OCI-LY7 (cell line): ENCODE results near the gene BLVRB. TPM values are rescaled to one million over a fixed set of nuclear protein-coding genes. Genes with fewer than 3 reads are reported as not detected.

Source experiments
- BruUV-seq: library from RNA; stranded (reverse); fragments of 400-500 nt; replicated peaks from 2 replicates; lab custom pipeline; 2021; lab: Mats Ljungman, UMichigan
- CTCF ChIA-PET: fragments of 300-600 bp; sonication (Branson Sonifier 250); formaldehyde crosslinking; loops from one replicate; lab custom pipeline; 2022; ENCODE audit warnings: antibody characterized with exemption; ENCODE audit not compliant: unreplicated experiment; lab: Charles Lee
- POLR2A ChIA-PET: fragments of 300-600 bp; sonication (Branson Sonifier 250); formaldehyde crosslinking; loops from one replicate; lab custom pipeline; 2022; ENCODE audit warnings: antibody characterized with exemption; lab: Charles Lee
- DNase-seq: peaks from one replicate; pipeline ENCODE4 v3.0.0-alpha.2; 2015; ENCODE audit warnings: low spot score
- H2AFZ ChIP-seq: fragments of 200-600 bp; sonication (generic), shearing (Covaris generic); 2 replicates; pipeline ENCODE4 v1.6.1; 2014; ENCODE audit warnings: mild to moderate bottlenecking, antibody characterized with exemption, low read length, moderate library complexity
- H3K27ac ChIP-seq: fragments of 200-600 bp; sonication (generic); 2 replicates; pipeline ENCODE4 v1.5.1; 2014; ENCODE audit warnings: mixed run types, low read depth, mild to moderate bottlenecking, moderate library complexity, low read length, inconsistent platforms; ENCODE audit not compliant: poor library complexity, severe bottlenecking
- H3K36me3 ChIP-seq: fragments of 200-600 bp; sonication (generic); 2 replicates; pipeline ENCODE4 v1.6.1; 2014; ENCODE audit warnings: mild to moderate bottlenecking, antibody characterized with exemption, low read length, moderate library complexity, mixed read lengths; ENCODE audit not compliant: insufficient read depth
- H3K4me1 ChIP-seq: fragments of 200-600 bp; sonication (generic); 2 replicates; pipeline ENCODE4 v1.5.1; 2014; ENCODE audit warnings: mild to moderate bottlenecking, low read length; ENCODE audit not compliant: insufficient read depth, poor library complexity, severe bottlenecking
- H3K4me2 ChIP-seq: fragments of 200-600 bp; sonication (generic); 2 replicates; pipeline ENCODE4 v1.6.1; 2014; ENCODE audit warnings: mild to moderate bottlenecking, low read length
- H3K4me3 ChIP-seq: fragments of 200-600 bp; sonication (generic); 2 replicates; pipeline ENCODE4 v1.5.1; 2014; ENCODE audit warnings: mild to moderate bottlenecking, low read depth, low read length; ENCODE audit not compliant: poor library complexity, severe bottlenecking
- H3K79me2 ChIP-seq: fragments of 200-600 bp; sonication (generic); 2 replicates; pipeline ENCODE4 v1.6.1; 2016; ENCODE audit warnings: low read depth, mild to moderate bottlenecking, low read length, moderate library complexity, mixed read lengths; ENCODE audit not compliant: insufficient read depth
- H3K9me2 ChIP-seq: fragments of 200-600 bp; sonication (generic); 2 replicates; pipeline ENCODE4 v1.6.1; 2016; ENCODE audit warnings: mild to moderate bottlenecking, low read length, mixed read lengths; ENCODE audit not compliant: insufficient read depth
- H3K9me3 ChIP-seq: fragments of 200-600 bp; sonication (generic); 2 replicates; pipeline ENCODE4 v1.6.1; 2014; ENCODE audit warnings: mild to moderate bottlenecking, mixed run types, low read length, mixed read lengths
- H4K20me1 ChIP-seq: fragments of 200-600 bp; sonication (generic); 2 replicates; pipeline ENCODE4 v1.6.1; 2014; ENCODE audit warnings: mild to moderate bottlenecking, antibody characterized with exemption, low read length, moderate library complexity, mixed read lengths; ENCODE audit not compliant: insufficient read depth
- CTCF ChIP-seq: fragments of 200-600 bp; sonication (generic); conservative IDR thresholded peaks from 2 replicates; pipeline ENCODE4 v1.5.1; 2014; ENCODE audit warnings: mild to moderate bottlenecking, antibody characterized with exemption, low read length, moderate library complexity, mixed read lengths
- EZH2phosphoT487 ChIP-seq: fragments of 200-600 bp; sonication (generic); IDR thresholded peaks from 2 replicates; pipeline ENCODE4 v1.6.1; 2018; ENCODE audit warnings: low read depth, borderline replicate concordance, mild to moderate bottlenecking, mixed run types, antibody characterized with exemption, low read length, moderate library complexity, mixed read lengths
- intact Hi-C: fragments of 100-400 bp; cut with micrococcal nuclease; formaldehyde crosslinking; loops from one replicate; pipeline ENCODE4 v1.10.0; 2022; ENCODE audit not compliant: unreplicated experiment
- total RNA-seq, 2 experiments: library from RNA; depleted of rRNA in 1 of 2; stranded (reverse); fragments of >200 nt in 1 of 2; shearing (Covaris generic) in 1 of 2; gene quantifications; 2 replicates each; pipeline ENCODE4 v1.2.3, GENCODE V29; 2014 to 2022

Gene BLVRB
- total RNA-seq, 2 experiments from 2014 or later, result 45.0 to 48.5 TPM

DNA sequence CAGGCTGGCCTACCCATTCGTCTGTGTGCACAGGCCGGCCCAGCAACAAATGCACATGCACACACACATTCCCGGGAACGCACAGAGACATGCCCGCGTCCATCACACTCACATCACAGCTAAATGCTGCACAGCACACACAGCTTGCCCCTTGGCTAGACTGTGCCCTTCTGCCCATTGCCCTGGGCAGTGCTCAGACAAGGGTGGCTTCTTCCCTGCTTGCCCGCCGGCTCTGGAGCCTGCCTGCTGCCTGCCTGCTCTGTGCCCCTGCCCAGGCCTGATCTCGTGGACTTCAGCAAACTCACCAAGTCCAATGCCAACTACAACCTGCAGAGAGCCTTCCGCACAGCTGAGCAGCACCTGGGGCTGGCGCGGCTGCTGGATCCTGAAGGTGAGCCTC lies 31.7 kb upstream of the BLVRB start:
- H3K27ac ChIP-seq, result no peak overlapping the region
- TF ChIP-seq EZH2phosphoT487, result no peak
- TF ChIP-seq CTCF, result no peak
- no peaks in the 10 kb centered on the region for H4K20me1 ChIP-seq
- POLR2A ChIA-PET, result no interaction called here
- H2AFZ ChIP-seq, result no peak overlapping the region
- no peaks in the 10 kb centered on the region for H3K4me1 ChIP-seq
- no peaks in the 10 kb centered on the region for H3K79me2 ChIP-seq
- intact Hi-C loops, result no loop called here
- CTCF ChIA-PET, result no interaction called here
- no peak for DNase-seq
- BruUV-seq, result no TSS peak
- no peaks in the 10 kb centered on the region for H3K9me3 ChIP-seq
- H3K36me3 ChIP-seq, result no peaks in the 10 kb centered on the region
- H3K9me2 ChIP-seq, result no peaks in the 10 kb centered on the region
- H3K4me3 ChIP-seq, result no peak overlapping the region
- H3K4me2 ChIP-seq, result no peak overlapping the region

DNA sequence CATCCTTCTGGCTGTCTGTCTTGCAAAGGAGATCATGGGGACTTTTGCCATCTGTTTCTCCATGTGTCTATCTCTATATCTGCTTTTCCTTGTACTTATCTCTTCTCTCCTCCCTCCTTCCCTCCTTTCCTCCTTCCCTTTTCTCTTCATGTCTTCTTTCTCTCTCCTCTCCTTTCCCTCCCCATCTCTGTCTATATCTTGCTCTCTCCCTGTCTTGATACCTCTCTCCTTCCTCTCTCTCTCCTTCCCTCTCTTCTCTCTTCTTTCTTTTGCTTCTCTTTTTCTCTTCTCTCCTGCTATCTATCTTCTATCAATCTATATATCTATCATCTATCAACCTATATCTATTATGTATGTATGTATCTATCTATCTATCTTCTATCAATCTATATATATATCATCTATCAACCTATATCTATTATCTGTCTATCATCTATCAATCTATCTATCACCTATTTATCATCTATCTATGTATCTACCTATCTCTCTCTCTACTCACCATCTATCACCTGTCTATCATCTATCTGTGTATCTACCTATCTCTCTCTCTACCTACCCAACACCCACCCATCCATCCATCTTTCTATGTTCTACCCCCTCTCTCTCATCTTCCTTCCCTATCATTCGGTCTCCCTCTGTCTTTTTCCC lies 28.8 kb upstream of the BLVRB start:
- no peaks in the 10 kb centered on the region for H4K20me1 ChIP-seq
- no peaks in the 10 kb centered on the region for H3K79me2 ChIP-seq
- no peak for TF ChIP-seq EZH2phosphoT487
- TF ChIP-seq CTCF, result no peak
- no TSS peak for BruUV-seq
- intact Hi-C loops, result no loop called here
- no peak overlapping the region for H3K4me3 ChIP-seq
- H3K36me3 ChIP-seq, result no peaks in the 10 kb centered on the region
- no peak overlapping the region for H3K27ac ChIP-seq
- CTCF ChIA-PET, result no interaction called here
- H2AFZ ChIP-seq, result no peak overlapping the region
- POLR2A ChIA-PET, result no interaction called here
- H3K4me2 ChIP-seq, result no peak overlapping the region
- no peaks in the 10 kb centered on the region for H3K9me2 ChIP-seq
- no peak for DNase-seq
- H3K9me3 ChIP-seq, result no peaks in the 10 kb centered on the region
- no peaks in the 10 kb centered on the region for H3K4me1 ChIP-seq

GRCh38 chr19:40493778-40494177 lies 28.2 kb upstream of the BLVRB start:
- POLR2A ChIA-PET, result interaction anchor here (0.5 to 0.8 kb wide), 2 partner anchors 10 to 1392 kb away, joined by 3 to 6 read pairs; no protein-coding TSS in a partner anchor
- TF ChIP-seq EZH2phosphoT487 (no peak), CTCF (no peak)

More at GRCh38 chr19:40493778-40494177, 28.2 kb upstream of the BLVRB start:
- H3K4me1 ChIP-seq, result no peaks in the 10 kb centered on the region
- H3K9me2 ChIP-seq, result no peaks in the 10 kb centered on the region
- H3K4me3 ChIP-seq, result no peak overlapping the region
- H3K27ac ChIP-seq, result no peak overlapping the region
- no peak for DNase-seq
- intact Hi-C loops, result no loop called here
- CTCF ChIA-PET, result no interaction called here
- no peaks in the 10 kb centered on the region for H3K79me2 ChIP-seq
- BruUV-seq, result no TSS peak
- H4K20me1 ChIP-seq, result no peaks in the 10 kb centered on the region
- no peak overlapping the region for H3K4me2 ChIP-seq
- H3K36me3 ChIP-seq, result no peaks in the 10 kb centered on the region
- no peak overlapping the region for H2AFZ ChIP-seq
- H3K9me3 ChIP-seq, result no peaks in the 10 kb centered on the region
